ENCODE measurements around the gene P3H4.

DNA sequence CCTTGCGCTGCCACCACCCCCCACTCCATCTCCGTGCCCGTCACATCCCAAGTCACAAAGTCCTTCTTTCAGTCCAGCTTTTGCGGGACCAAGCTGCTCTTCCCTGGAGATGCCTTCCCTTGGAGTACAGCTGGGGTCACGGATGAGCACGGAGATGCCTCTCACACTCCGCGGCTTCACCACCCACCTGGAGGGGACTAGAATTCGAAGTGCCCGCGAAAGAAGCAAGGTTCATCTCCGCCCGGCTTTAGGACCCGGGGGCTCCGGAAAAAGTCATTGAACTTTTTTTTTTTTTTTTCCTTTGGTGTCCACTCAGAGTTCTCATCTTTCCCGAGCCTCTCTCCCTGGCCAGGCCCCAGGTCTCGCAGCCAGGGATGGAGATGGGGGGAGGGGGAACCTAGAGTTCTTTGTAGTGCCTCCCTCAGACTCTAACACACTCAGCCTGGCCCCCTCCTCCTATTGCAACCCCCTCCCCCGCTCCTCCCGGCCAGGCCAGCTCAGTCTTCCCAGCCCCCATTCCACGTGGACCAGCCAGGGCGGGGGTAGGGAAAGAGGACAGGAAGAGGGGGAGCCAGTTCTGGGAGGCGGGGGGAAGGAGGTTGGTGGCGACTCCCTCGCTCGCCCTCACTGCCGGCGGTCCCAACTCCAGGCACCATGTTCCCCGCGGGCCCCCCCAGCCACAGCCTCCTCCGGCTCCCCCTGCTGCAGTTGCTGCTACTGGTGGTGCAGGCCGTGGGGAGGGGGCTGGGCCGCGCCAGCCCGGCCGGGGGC, 817 bp upstream of the P3H4 start, which contains the start of gene FKBP10:
- TF ChIP-seq EP300 (IDR thresholded peaks at IDR 0.05) (no peak), POLR2AphosphoS5 (IDR thresholded peaks at IDR 0.05) (no peak), POLR2A (IDR thresholded peaks at IDR 0.05) (peak in 1 of 2 donors; percentile 13)
- TF ChIP-seq, protein P1, sequence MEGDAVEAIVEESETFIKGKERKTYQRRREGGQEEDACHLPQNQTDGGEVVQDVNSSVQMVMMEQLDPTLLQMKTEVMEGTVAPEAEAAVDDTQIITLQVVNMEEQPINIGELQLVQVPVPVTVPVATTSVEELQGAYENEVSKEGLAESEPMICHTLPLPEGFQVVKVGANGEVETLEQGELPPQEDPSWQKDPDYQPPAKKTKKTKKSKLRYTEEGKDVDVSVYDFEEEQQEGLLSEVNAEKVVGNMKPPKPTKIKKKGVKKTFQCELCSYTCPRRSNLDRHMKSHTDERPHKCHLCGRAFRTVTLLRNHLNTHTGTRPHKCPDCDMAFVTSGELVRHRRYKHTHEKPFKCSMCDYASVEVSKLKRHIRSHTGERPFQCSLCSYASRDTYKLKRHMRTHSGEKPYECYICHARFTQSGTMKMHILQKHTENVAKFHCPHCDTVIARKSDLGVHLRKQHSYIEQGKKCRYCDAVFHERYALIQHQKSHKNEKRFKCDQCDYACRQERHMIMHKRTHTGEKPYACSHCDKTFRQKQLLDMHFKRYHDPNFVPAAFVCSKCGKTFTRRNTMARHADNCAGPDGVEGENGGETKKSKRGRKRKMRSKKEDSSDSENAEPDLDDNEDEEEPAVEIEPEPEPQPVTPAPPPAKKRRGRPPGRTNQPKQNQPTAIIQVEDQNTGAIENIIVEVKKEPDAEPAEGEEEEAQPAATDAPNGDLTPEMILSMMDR (IDR thresholded peaks at IDR 0.05): peak in 2 of 4 experiments; percentile 4 to 11
